H9 (cell line): ENCODE results near the gene UTF1. TPM values are rescaled to one million over a fixed set of nuclear protein-coding genes. Genes with fewer than 3 reads are reported as not detected.

ENCODE experiments used
- DNase-seq: peaks from one replicate; pipeline ENCODE4 v3.0.0-alpha.2; 2017
- H2AFZ ChIP-seq: one replicate; pipeline ENCODE4 v1.6.1; 2013; ENCODE audit warnings: mild to moderate bottlenecking, low read length, control low read depth, moderate library complexity
- H2AK5ac ChIP-seq: 2 replicates; pipeline ENCODE4 v1.6.1; 2013; ENCODE audit warnings: low read length, control low read depth, mixed read lengths; ENCODE audit not compliant: insufficient read length
- H2BK120ac ChIP-seq: one replicate; pipeline ENCODE4 v1.6.1; 2013; ENCODE audit warnings: low read depth, mild to moderate bottlenecking, low read length, control low read depth, inconsistent platforms; ENCODE audit not compliant: poor library complexity, severe bottlenecking
- H2BK12ac ChIP-seq: 2 replicates; pipeline ENCODE4 v1.6.1; 2013; ENCODE audit warnings: low read length, control low read depth, mixed read lengths, low read depth; ENCODE audit not compliant: insufficient read length
- H2BK15ac ChIP-seq: 2 replicates; pipeline ENCODE4 v1.6.1; 2013; ENCODE audit warnings: low read depth, low read length, control low read depth
- H2BK20ac ChIP-seq: one replicate; pipeline ENCODE4 v1.6.1; 2013; ENCODE audit warnings: low read depth, mild to moderate bottlenecking, low read length, control low read depth, inconsistent platforms; ENCODE audit not compliant: poor library complexity, severe bottlenecking
- H2BK5ac ChIP-seq: 2 replicates; pipeline ENCODE4 v1.6.1; 2013; ENCODE audit warnings: low read length, control low read depth, mixed read lengths; ENCODE audit not compliant: insufficient read length
- H3K14ac ChIP-seq: 2 replicates; pipeline ENCODE4 v1.6.1; 2013; ENCODE audit warnings: low read length, control low read depth; ENCODE audit not compliant: insufficient read depth
- H3K18ac ChIP-seq: 2 replicates; pipeline ENCODE4 v1.6.1; 2013; ENCODE audit warnings: low read depth, mild to moderate bottlenecking, mixed read lengths, low read length, control low read depth; ENCODE audit not compliant: insufficient read length
- H3K23ac ChIP-seq: 2 replicates; pipeline ENCODE4 v1.6.1; 2013; ENCODE audit warnings: low read length, control low read depth, mixed read lengths, low read depth; ENCODE audit not compliant: insufficient read length
- H3K23me2 ChIP-seq: 2 replicates; pipeline ENCODE4 v1.6.1; 2013; ENCODE audit warnings: low read depth, mild to moderate bottlenecking, mixed read lengths, low read length, control low read depth; ENCODE audit not compliant: insufficient read length, poor library complexity, severe bottlenecking
- H3K27ac ChIP-seq: 2 replicates; pipeline ENCODE4 v1.5.1; 2013; ENCODE audit warnings: low read length, control low read depth, mixed read lengths, low read depth; ENCODE audit not compliant: insufficient read length
- H3K27me3 ChIP-seq: 2 replicates; pipeline ENCODE4 v1.6.1; 2013; ENCODE audit warnings: low read length, control low read depth, inconsistent platforms; ENCODE audit not compliant: insufficient read depth
- H3K4ac ChIP-seq: 2 replicates; pipeline ENCODE4 v1.6.1; 2013; ENCODE audit warnings: low read depth, mild to moderate bottlenecking, control low read depth, inconsistent platforms, low read length, moderate library complexity
- H3K4me1 ChIP-seq: 2 replicates; pipeline ENCODE4 v1.6.1; 2013; ENCODE audit warnings: low read length, control low read depth, inconsistent platforms; ENCODE audit not compliant: insufficient read depth
- H3K4me2 ChIP-seq: 2 replicates; pipeline ENCODE4 v1.6.1; 2013; ENCODE audit warnings: low read length, control low read depth, mixed read lengths; ENCODE audit not compliant: insufficient read length, insufficient read depth
- H3K56ac ChIP-seq: 2 replicates; pipeline ENCODE4 v1.6.1; 2013; ENCODE audit warnings: low read depth, mild to moderate bottlenecking, mixed read lengths, low read length, control low read depth; ENCODE audit not compliant: insufficient read length
- H3K79me1 ChIP-seq: 2 replicates; pipeline ENCODE4 v1.6.1; 2013; ENCODE audit warnings: low read depth, mild to moderate bottlenecking, moderate library complexity, low read length, control low read depth, inconsistent platforms; ENCODE audit not compliant: insufficient read depth, poor library complexity, severe bottlenecking
- H3K79me2 ChIP-seq: 2 replicates; pipeline ENCODE4 v1.6.1; 2013; ENCODE audit warnings: low read length, control low read depth, inconsistent platforms; ENCODE audit not compliant: insufficient read depth
- H3K9ac ChIP-seq: 2 replicates; pipeline ENCODE4 v1.6.1; 2013; ENCODE audit warnings: low read length, control low read depth, mixed read lengths; ENCODE audit not compliant: insufficient read length; ENCODE audit errors: extremely low read depth
- H3K9me3 ChIP-seq: one replicate; pipeline ENCODE4 v1.6.1; 2013; ENCODE audit warnings: low read depth, low read length, inconsistent platforms; ENCODE audit not compliant: control insufficient read depth
- H3T11ph ChIP-seq: one replicate; pipeline ENCODE4 v1.6.1; 2013; ENCODE audit warnings: mild to moderate bottlenecking, low read length, control low read depth, inconsistent platforms
- H4K20me1 ChIP-seq: one replicate; pipeline ENCODE4 v1.6.1; 2013; ENCODE audit not compliant: control insufficient read depth, insufficient read length, insufficient read depth
- H4K5ac ChIP-seq: 2 replicates; pipeline ENCODE4 v1.6.1; 2013; ENCODE audit warnings: low read depth, mild to moderate bottlenecking, mixed read lengths, low read length, control low read depth; ENCODE audit not compliant: insufficient read length
- H4K8ac ChIP-seq: replicated peaks from 2 replicates; pipeline ENCODE4 v1.6.1; 2013; ENCODE audit warnings: low read length, control low read depth, mixed read lengths, low read depth; ENCODE audit not compliant: insufficient read length
- H4K91ac ChIP-seq: 2 replicates; pipeline ENCODE4 v1.6.1; 2013; ENCODE audit warnings: low read depth, mild to moderate bottlenecking, moderate library complexity, mixed read lengths, low read length, control low read depth; ENCODE audit not compliant: insufficient read length
- H3K27ac Mint-ChIP-seq, 3 experiments: 2 replicates in 2 of 3; 3 replicates in 1 of 3; pipeline ENCODE4 v1.8.0; 2020 to 2021; ENCODE audit warnings: mixed read lengths in 3 of 3, mild to moderate bottlenecking in 1 of 3, moderate library complexity in 1 of 3
- H3K27me3 Mint-ChIP-seq: 2 replicates; pipeline ENCODE4 v1.8.0; 2021; ENCODE audit warnings: low read depth, mild to moderate bottlenecking, moderate library complexity, mixed read lengths
- H3K36me3 Mint-ChIP-seq, 3 experiments: 2 replicates in 2 of 3; 3 replicates in 1 of 3; pipeline ENCODE4 v1.8.0; 2020 to 2021; ENCODE audit warnings: low read depth in 3 of 3, mixed read lengths in 3 of 3; ENCODE audit not compliant: insufficient read depth in 1 of 3
- H3K4me1 Mint-ChIP-seq, 2 experiments: 2 replicates each; pipeline ENCODE4 v1.8.0; 2020; ENCODE audit warnings: mixed read lengths in 2 of 2
- H3K4me3 Mint-ChIP-seq, 2 experiments: 2 replicates in 1 of 2; 3 replicates in 1 of 2; pipeline ENCODE4 v1.8.0; 2020 to 2021; ENCODE audit warnings: mild to moderate bottlenecking in 2 of 2, mixed read lengths in 2 of 2, moderate library complexity in 1 of 2
- H3K9me3 Mint-ChIP-seq, 2 experiments: 2 replicates in 1 of 2; 3 replicates in 1 of 2; pipeline ENCODE4 v1.8.0; 2020; ENCODE audit warnings: mild to moderate bottlenecking in 2 of 2, mixed read lengths in 2 of 2, moderate library complexity in 1 of 2
- CTCF ChIP-seq: fragments of 200-600 bp; sonication (generic); conservative IDR thresholded peaks from 3 replicates; pipeline ENCODE4 v1.8.0; 2021; ENCODE audit warnings: antibody characterized with exemption, mild to moderate bottlenecking
- WGBS: extraction: QIAGEN DNeasy Blood & Tissue Kit; methylation state at CpG from one replicate; pipeline ENCODE4 v1.1.7; 2013; ENCODE audit warnings: missing lambda C conversion rate, low lambda C conversion rate, mixed read lengths; ENCODE audit not compliant: insufficient read length; ENCODE audit errors: extremely low coverage; 5-methylcytosine and 5-hydroxymethylcytosine counted together
- total RNA-seq: library from RNA; stranded (reverse); gene quantifications from 2 replicates; pipeline ENCODE4 v1.2.1, GENCODE V29; 2021

UTF1 gene
- total RNA-seq, 1 experiment from 2014 or later = 31.5 TPM

GRCh38 chr10:133258066-133258817, 28.2 kb downstream of the UTF1 start:
- no peak overlapping the region for H3K14ac ChIP-seq
- no peak overlapping the region for H4K5ac ChIP-seq

More at GRCh38 chr10:133258066-133258817, 28.2 kb downstream of the UTF1 start:
- H2BK12ac ChIP-seq = no peak overlapping the region
- Mint-ChIP-seq H3K4me1 (peaks cover 11 to 34% of the 10 kb centered on the region in 2 experiments), H3K27ac (no peak overlapping the region), H3K4me3 (no peak overlapping the region), H3K36me3 (no peaks in the 10 kb centered on the region), H3K27me3 (peaks cover 10% of the 10 kb centered on the region), H3K9me3 (no peaks in the 10 kb centered on the region; a peak in 1 of 5 replicates)
- no peak overlapping the region for H2BK120ac ChIP-seq
- no peak overlapping the region for H3K23ac ChIP-seq
- H2AFZ ChIP-seq = no peak overlapping the region
- no peak overlapping the region for H2AK5ac ChIP-seq
- H3K79me1 ChIP-seq = no peaks in the 10 kb centered on the region
- H3K4me1 ChIP-seq = no peaks in the 10 kb centered on the region
- H4K8ac ChIP-seq = no peak overlapping the region
- peaks cover 7% of the 10 kb centered on the region for H3K23me2 ChIP-seq
- WGBS = no CpG with 5 or more reads among the region's 21 CpGs
- TF ChIP-seq CTCF = no peak
- H3K9ac ChIP-seq = no peak overlapping the region
- no peak overlapping the region for H3K56ac ChIP-seq
- H4K20me1 ChIP-seq = peaks cover 3% of the 10 kb centered on the region
- H2BK5ac ChIP-seq = no peak overlapping the region
- H2BK20ac ChIP-seq = no peak overlapping the region
- H3K27ac ChIP-seq = no peak overlapping the region
- no peak overlapping the region for H2BK15ac ChIP-seq
- H3K4me2 ChIP-seq = no peak overlapping the region
- no peak overlapping the region for H3K18ac ChIP-seq
- no peak for DNase-seq
- H3K79me2 ChIP-seq = no peaks in the 10 kb centered on the region
- H3K4ac ChIP-seq = no peak overlapping the region
- H4K91ac ChIP-seq = no peak overlapping the region
- no peak overlapping the region for H3T11ph ChIP-seq
- H3K9me3 ChIP-seq = no peaks in the 10 kb centered on the region
- H3K27me3 ChIP-seq = no peaks in the 10 kb centered on the region; the same call in 1 of the 2 replicates
